Activated naive CD8-positive, alpha-beta T cell treated with anti-CD3 and anti-CD28 coated beads, Interleukin-2, amount 50 U/mL, for 24 hours (primary cell): ENCODE data around the gene FAM169A.
"Not testable (repeated sequence)": the region's sequence is repeated elsewhere in the genome, so short reads cannot be mapped to it uniquely, and the experiment has no call there.

Experiments used
- ATAC-seq: fragments of 150-1000 bp; cut with Tn5 transposase; one replicate; pipeline ENCODE4 v1.10.0; 2021
- DNase-seq: peaks from one replicate; pipeline ENCODE4 v3.0.0; 2021
- H3K27ac Mint-ChIP-seq: one replicate; pipeline ENCODE4 v1.8.0; 2021; ENCODE audit warnings: mild to moderate bottlenecking, mixed read lengths
- H3K27me3 Mint-ChIP-seq: one replicate; pipeline ENCODE4 v1.8.0; 2021; ENCODE audit warnings: mixed read lengths
- H3K36me3 Mint-ChIP-seq: one replicate; pipeline ENCODE4 v1.8.0; 2021; ENCODE audit warnings: low read depth, mixed read lengths
- H3K4me1 Mint-ChIP-seq: one replicate; pipeline ENCODE4 v1.8.0; 2021; ENCODE audit warnings: mixed read lengths
- H3K4me3 Mint-ChIP-seq: one replicate; pipeline ENCODE4 v1.8.0; 2021; ENCODE audit warnings: mild to moderate bottlenecking, moderate library complexity, mixed read lengths
- H3K9me3 Mint-ChIP-seq: one replicate; pipeline ENCODE4 v1.8.0; 2021; ENCODE audit warnings: mixed read lengths

FAM169A gene

DNA sequence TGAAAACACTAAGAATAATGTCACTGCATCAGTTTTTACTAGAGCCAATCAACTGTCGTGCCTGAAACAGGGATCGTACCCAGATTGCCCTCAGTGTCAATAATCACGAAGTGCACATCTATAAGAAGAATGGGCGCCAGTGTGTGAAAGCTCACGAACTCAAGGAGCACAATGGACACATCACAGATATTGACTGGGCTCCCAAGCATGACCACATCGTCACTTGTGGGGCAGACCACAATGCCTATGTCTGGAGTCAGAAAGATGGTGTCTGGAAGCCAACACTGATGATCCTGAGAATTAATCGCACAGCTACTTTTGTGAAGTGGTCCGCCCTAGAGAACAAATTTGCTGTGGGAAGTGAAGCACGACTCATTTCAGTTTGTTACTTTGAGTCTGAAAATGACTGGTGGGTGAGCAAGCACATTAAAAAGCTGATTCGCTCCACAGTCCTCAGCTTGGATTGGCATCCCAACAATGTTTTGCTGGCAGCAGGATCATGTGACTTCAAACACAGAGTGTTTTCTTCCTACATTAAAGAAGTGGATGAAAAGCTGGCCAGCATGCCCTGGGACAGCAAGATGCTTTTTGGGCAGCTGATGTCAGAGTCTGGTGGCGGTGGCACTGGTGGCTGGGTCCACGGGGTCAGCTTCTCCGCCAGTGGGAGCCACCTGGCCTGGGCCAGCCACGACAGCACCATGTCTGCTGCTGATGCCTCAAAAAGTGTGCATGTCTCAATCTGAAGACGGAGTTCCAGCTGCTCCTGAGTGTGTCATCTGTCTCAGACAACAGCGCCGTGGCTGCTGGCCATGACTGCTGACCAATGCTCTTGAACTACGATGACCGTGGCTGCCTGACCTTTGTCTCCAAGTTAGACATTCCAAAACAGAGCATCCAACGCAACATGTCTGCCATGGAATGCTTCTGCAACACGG, 66.9 kb downstream of the FAM169A start:
- H3K9me3 Mint-ChIP-seq, result no peaks in the 10 kb centered on the region
- H3K4me1 Mint-ChIP-seq, result no peaks in the 10 kb centered on the region
- H3K27ac Mint-ChIP-seq, result no peak overlapping the region
- peaks cover 23% of the 10 kb centered on the region for H3K36me3 Mint-ChIP-seq
- no peak for DNase-seq
- no peak for ATAC-seq
- no peaks in the 10 kb centered on the region for H3K27me3 Mint-ChIP-seq
- H3K4me3 Mint-ChIP-seq, result no peak overlapping the region

DNA sequence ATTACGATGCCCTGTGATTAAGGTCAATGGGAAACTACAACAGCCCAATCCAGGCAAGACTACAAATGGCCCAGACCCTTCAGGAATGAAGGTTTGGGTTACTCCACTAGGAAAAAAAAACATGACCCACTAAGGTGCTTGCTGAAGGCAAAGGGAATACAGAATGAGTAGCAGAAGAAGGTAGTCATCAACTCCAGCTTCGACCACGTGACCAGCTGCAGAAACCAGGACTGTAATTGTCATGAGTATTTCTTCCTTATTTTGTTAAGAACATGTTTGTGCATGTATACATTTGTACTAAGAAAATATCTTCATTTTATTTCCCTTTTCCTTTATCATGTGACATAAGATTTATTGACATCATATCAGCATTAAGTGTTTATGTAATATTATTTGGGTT, 74.5 kb downstream of the FAM169A start:
- not testable (repeated sequence) for H3K4me1 Mint-ChIP-seq, H3K27ac Mint-ChIP-seq, H3K4me3 Mint-ChIP-seq, ATAC-seq, H3K27me3 Mint-ChIP-seq, DNase-seq, H3K9me3 Mint-ChIP-seq
- H3K36me3 Mint-ChIP-seq, result peaks cover 26% of the 10 kb centered on the region

DNA sequence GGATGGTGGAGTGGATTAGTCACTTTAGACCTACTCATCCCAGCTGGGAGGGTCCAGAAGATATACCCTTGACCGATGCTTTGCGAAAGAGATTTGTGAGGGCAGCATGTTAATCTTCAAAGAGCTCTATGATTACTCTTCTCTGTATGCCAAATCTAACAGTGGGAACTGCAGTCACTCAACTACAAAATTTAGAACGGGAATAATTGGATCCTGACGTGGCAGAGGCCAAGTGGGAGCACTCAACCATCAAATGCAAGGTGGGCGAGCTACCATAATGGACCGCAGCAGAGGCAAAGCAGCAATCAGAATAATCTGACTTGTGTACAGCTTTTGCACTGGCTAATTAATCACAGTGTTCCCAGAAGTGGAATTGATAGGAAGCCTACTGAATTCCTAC, 78.8 kb downstream of the FAM169A start:
- H3K4me3 Mint-ChIP-seq, result no peak overlapping the region
- H3K9me3 Mint-ChIP-seq, result no peaks in the 10 kb centered on the region
- H3K4me1 Mint-ChIP-seq, result no peaks in the 10 kb centered on the region
- no peak overlapping the region for H3K27ac Mint-ChIP-seq
- ATAC-seq (no peak), DNase-seq (no peak)
- H3K36me3 Mint-ChIP-seq, result peaks cover 10% of the 10 kb centered on the region
- H3K27me3 Mint-ChIP-seq, result no peaks in the 10 kb centered on the region

DNA sequence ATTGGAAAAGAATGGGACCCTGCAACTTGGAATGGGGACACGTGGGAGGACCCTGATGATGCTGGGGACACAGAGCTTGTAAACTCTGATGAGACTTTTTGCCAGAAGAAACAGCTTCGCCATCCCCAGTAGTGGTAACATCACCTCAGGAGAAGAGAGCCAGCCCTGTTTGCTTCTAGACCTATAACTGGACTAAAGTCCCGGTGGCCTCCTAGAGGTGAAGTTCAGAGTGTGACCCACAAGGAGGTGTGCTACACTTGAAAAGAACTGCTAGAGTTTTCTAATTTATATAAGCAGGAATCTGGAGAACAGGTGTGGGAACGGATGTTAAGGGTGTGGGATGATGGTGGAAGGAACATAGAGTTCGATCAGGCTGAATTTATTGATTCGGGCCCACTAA, 79.3 kb downstream of the FAM169A start:
- no peak overlapping the region for H3K27ac Mint-ChIP-seq
- no peaks in the 10 kb centered on the region for H3K9me3 Mint-ChIP-seq
- H3K4me3 Mint-ChIP-seq, result no peak overlapping the region
- ATAC-seq (no peak), DNase-seq (no peak)
- H3K27me3 Mint-ChIP-seq, result no peaks in the 10 kb centered on the region
- no peaks in the 10 kb centered on the region for H3K4me1 Mint-ChIP-seq
- H3K36me3 Mint-ChIP-seq, result peaks cover 10% of the 10 kb centered on the region

DNA sequence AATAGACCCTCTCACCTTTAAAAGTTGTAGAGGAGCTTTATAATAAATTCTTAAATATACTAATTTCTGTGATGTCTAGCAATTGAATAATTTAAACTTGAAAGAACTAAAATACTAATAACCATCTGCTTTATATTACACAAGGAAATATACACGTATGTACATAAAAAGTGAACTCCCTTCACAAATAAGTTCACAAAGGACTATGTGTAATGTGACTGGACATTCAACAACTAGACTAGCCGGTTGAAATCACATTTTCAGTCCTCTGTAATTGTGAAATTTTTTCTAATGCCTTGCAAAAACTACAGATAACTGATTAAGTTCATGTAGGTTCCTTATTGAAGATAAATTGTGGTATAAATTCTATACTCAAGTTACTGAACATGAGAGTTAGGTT, 87.6 kb downstream of the FAM169A start:
- no peaks in the 10 kb centered on the region for H3K4me1 Mint-ChIP-seq
- no peak overlapping the region for H3K4me3 Mint-ChIP-seq
- no peak for DNase-seq
- ATAC-seq, result no peak
- no peak overlapping the region for H3K27ac Mint-ChIP-seq
- no peaks in the 10 kb centered on the region for H3K27me3 Mint-ChIP-seq
- peaks cover 19% of the 10 kb centered on the region for H3K36me3 Mint-ChIP-seq
- no peaks in the 10 kb centered on the region for H3K9me3 Mint-ChIP-seq

DNA sequence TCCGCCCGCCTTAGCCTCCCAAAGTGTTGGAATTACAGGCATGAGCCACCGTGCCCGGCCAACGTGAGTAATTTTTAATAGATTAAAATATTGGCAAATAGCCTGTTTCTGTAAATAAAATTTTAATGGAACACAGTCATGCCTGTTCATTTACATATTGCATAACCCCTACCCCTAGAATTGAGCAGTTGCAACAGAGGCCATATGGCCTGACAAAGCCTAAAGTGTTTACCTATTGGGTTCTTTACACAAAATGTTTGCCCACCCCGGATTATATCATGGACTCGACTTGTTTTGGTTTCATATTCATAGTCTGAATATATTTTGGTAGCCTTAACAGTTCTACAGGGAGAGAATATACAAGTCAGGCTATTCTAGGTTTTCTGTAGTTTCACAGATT, 93.8 kb downstream of the FAM169A start:
- Mint-ChIP-seq H3K9me3 (no peaks in the 10 kb centered on the region), H3K4me1 (peaks cover 17% of the 10 kb centered on the region), H3K4me3 (no peak overlapping the region), H3K36me3 (peaks cover 43% of the 10 kb centered on the region), H3K27me3 (no peaks in the 10 kb centered on the region), H3K27ac (no peak overlapping the region)
- DNase-seq (no peak), ATAC-seq (no peak)

DNA sequence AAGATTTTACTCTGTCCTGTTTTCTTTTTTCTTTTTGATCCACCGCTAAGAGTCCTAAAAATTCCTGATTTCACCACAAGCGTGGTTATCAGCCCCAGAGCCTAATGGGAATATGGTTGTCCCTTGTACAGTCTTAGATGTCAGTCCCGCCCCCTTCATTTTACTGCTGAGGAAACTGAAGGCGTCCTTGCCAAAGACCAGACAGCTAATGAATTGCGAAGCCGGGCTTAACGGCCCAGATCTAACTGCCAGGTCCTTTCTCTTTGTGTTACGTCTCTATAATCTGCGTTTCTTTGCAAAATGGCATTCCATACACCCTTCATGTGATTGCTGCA, 98.6 kb downstream of the FAM169A start:
- DNase-seq (no peak), ATAC-seq (peak; percentile 12)
- H3K9me3 Mint-ChIP-seq, result no peaks in the 10 kb centered on the region
- peaks cover 41% of the 10 kb centered on the region for H3K36me3 Mint-ChIP-seq
- peak overlapping the region; percentile 99 for H3K27ac Mint-ChIP-seq
- H3K4me1 Mint-ChIP-seq, result peaks cover 49% of the 10 kb centered on the region
- H3K4me3 Mint-ChIP-seq, result peak overlapping the region; percentile 100
- H3K27me3 Mint-ChIP-seq, result no peaks in the 10 kb centered on the region

DNA sequence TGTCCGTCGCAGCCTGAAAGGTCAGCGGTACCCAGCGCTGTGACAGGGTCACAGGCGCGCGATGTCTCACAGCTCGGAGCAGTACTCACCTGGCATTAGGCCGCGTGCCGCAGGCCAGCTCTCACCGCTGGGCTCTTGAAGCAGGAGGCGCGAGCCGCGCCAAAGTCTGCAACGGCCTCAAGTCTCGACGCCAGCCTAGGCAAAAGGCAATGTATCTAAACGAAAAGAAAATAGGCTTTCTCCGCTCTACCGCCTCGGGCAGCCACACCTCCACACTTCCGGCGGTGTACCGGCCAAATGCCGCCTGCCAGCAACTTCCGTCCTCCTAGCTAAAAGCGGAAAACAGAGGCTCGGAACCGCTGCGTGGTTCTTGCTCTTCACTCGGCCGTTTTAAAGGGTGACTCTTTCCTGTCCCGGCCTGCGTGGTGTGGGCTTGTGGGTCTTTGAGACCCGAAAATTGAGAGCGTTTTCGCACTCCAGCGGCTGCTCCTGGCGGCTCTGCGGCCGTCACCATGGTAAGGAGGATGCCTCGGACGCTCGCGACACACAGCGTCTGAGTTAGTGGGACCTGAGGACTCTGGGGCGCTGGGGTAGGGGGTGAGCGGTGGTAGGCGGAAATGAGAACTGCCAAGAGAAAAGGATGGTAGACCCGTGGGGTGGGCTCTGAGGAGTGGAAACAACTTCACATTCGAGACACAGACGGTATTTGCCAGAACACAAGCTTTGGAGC, 99.2 kb downstream of the FAM169A start, which contains the start of the genes GFM2 and NSA2:
Gene GFM2, minus strand, starts transcription at position 269 of the 730 bp plus-strand sequence. CDS start 3,375 bp downstream, outside the sequence.
Gene NSA2, plus strand, starts transcription at position 401 of the 730 bp plus-strand sequence. Its CDS starts 112 bp downstream, at position 513.
- Mint-ChIP-seq H3K36me3 (peaks cover 39% of the 10 kb centered on the region), H3K27me3 (no peaks in the 10 kb centered on the region), H3K4me1 (peaks cover 54% of the 10 kb centered on the region), H3K9me3 (no peaks in the 10 kb centered on the region), H3K27ac (peak within 1 kb of the TSS; percentile 99), H3K4me3 (peak within 1 kb of the TSS; percentile 100)
- DNase-seq, result peak; percentile 92
- peak; percentile 90 for ATAC-seq

DNA sequence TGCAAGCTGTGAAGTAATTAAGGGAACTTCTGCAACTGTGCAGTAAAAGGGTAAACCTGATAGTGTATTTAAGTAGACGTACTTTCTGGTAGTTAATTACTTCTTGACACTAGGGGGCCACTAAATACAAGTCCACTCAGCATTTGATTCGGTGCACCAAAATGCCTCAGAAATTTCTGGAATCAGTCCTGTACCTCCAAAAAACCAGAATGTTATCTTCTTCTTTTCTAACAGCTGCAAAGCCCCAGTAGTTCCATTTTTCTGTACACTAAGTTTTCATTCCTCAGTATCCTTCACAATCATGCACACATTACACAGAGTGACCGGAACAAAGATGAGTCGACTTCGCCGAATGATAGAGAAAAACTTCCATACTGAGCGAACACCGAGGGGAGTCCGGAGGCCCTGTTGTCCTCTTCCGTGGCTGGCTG, 99.8 kb downstream of the FAM169A start:
- H3K9me3 Mint-ChIP-seq, result no peaks in the 10 kb centered on the region
- ATAC-seq (peak; percentile 37), DNase-seq (no peak)
- H3K36me3 Mint-ChIP-seq, result peaks cover 41% of the 10 kb centered on the region
- H3K27ac Mint-ChIP-seq, result peak overlapping the region; percentile 99
- peak overlapping the region; percentile 100 for H3K4me3 Mint-ChIP-seq
- H3K27me3 Mint-ChIP-seq, result no peaks in the 10 kb centered on the region
- peaks cover 60% of the 10 kb centered on the region for H3K4me1 Mint-ChIP-seq

DNA sequence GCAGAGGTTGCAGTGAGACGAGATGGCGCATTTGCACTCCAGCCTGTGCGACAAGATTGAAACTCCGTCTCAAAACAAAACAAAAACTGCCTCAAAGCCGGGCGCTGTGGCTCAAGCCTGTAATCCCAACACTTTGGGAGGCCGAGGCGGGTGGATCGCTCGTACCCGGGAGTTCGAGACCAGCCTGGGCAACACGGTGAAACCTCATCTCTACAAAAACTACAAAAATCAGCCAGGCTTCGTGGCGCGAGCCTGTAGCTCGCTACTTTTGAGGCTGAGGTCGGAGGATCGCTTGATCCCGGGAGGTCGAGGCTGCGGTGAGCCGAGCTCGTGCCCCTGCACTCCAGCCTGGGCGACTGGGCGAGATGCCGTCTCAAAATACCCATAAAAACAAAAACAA, 100.3 kb downstream of the FAM169A start:
- H3K36me3 Mint-ChIP-seq, result peaks cover 37% of the 10 kb centered on the region
- DNase-seq, result no peak
- peak overlapping the region; percentile 100 for H3K4me3 Mint-ChIP-seq
- H3K27me3 Mint-ChIP-seq, result no peaks in the 10 kb centered on the region
- ATAC-seq, result no peak
- no peaks in the 10 kb centered on the region for H3K9me3 Mint-ChIP-seq
- peaks cover 64% of the 10 kb centered on the region for H3K4me1 Mint-ChIP-seq
- H3K27ac Mint-ChIP-seq, result no peak overlapping the region

DNA sequence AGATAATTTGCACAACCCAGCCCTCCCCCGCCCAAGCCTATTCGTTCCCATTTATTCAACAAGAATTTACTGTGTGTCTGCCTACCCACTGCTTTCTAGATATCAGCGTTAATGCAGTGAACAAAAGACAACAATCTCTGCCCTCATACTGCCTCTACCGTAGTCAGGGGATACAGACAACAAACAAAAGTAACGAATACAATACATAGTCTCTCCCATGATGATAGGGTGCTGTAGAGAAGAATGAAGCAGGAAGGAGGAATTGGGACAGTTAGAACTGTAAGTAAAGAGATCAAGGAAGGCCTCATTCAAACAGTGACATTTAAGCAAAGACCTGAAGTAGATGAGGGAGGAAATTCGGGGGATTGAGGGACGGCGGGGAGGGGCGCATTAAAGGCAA, 101.0 kb downstream of the FAM169A start:
- Mint-ChIP-seq H3K9me3 (no peaks in the 10 kb centered on the region), H3K27ac (peak overlapping the region; percentile 62), H3K36me3 (peaks cover 31% of the 10 kb centered on the region), H3K27me3 (no peaks in the 10 kb centered on the region), H3K4me3 (peak overlapping the region; percentile 100), H3K4me1 (peaks cover 66% of the 10 kb centered on the region)
- no peak for ATAC-seq
- DNase-seq, result no peak

DNA sequence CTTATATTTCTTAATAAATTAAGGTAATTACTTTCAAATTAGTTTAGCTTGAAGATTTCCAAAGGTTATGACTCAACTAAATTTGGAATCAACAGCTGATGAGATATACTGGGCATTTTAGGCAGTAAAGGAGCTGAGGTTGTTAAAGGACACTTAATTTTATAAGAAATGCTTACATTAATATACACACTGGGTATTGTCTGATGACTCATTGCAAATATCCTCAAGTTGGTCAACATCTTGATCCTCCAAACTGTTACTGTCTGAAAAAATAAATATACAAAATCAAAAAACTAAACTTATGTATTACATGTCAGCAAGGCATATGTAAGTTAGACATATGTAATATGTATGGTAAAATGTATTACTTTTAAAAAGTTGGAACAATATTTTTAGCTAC, 102.7 kb downstream of the FAM169A start:
- ATAC-seq (no peak), DNase-seq (no peak)

DNA sequence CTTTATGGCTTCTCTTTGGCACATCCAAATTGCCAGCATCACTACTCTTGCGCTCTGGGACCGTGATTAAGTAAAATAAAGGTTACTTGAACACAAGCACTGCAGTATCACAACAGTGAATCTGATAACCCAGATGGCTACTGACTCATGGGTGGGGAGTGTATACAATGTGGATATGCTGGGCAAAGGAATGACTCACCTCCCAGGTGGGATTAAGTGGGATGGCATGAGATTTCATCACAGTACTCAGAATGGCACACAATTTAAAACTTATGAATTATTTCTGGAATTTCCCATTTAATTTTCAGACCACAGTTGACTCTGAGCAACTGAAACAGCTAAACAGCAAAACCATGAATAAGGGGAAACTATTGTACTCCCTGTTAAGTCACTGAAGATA, 103.6 kb downstream of the FAM169A start:
- Mint-ChIP-seq H3K9me3 (no peaks in the 10 kb centered on the region), H3K4me1 (peaks cover 54% of the 10 kb centered on the region), H3K4me3 (no peak overlapping the region), H3K36me3 (peaks cover 33% of the 10 kb centered on the region), H3K27ac (peak overlapping the region; percentile 60), H3K27me3 (no peaks in the 10 kb centered on the region)
- ATAC-seq (peak; percentile 67), DNase-seq (no peak)

More for the DNA sequence above, 102.7 kb downstream of the FAM169A start:
- H3K27ac Mint-ChIP-seq, result no peak overlapping the region
- no peak overlapping the region for H3K4me3 Mint-ChIP-seq
- H3K36me3 Mint-ChIP-seq, result peaks cover 27% of the 10 kb centered on the region
- no peaks in the 10 kb centered on the region for H3K9me3 Mint-ChIP-seq
- no peaks in the 10 kb centered on the region for H3K27me3 Mint-ChIP-seq
- peaks cover 61% of the 10 kb centered on the region for H3K4me1 Mint-ChIP-seq

DNA sequence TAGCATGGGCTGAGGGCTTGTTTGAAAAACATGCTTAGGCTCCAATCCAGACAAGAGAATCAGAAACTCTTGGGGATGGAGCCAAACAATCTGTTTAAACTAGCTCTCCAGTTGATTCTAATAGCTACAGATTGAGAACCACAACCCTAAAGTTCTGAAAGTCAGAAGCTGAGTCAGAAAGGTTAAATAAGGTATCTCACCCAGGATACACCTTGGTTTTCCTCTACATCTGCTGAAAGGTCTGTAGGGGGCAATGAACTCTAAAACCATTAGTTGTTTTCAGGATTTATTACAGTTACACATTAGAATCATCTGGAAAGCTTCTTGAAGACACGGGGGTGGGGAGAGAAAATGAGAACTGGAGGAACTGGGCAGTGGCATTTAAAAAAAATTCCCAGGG, 104.9 kb downstream of the FAM169A start:
- Mint-ChIP-seq H3K27ac (no peak overlapping the region), H3K4me3 (no peak overlapping the region), H3K9me3 (no peaks in the 10 kb centered on the region), H3K36me3 (peaks cover 40% of the 10 kb centered on the region), H3K4me1 (peaks cover 48% of the 10 kb centered on the region), H3K27me3 (no peaks in the 10 kb centered on the region)
- ATAC-seq (no peak), DNase-seq (no peak)

DNA sequence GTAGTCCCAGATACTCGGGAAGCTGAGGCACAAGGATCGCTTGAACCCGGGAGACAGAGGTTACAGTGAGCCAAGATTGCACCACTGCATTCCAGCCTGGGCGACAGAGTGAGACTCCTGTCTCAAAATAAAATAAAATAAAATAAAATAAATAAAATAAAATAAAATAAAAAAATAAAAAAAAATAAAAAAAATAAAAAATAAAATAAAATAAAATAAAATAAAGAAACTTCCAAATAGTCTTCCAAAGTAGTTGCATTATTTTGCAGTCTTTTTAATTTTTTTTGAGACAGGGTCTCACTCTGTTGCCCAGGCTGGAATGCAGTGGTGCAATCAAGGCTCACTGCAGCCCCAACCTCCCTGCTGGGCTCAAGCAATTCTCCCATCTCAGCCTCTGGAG, 117.4 kb downstream of the FAM169A start:
- H3K4me1 Mint-ChIP-seq, ATAC-seq: not testable (repeated sequence)
- H3K36me3 Mint-ChIP-seq, result peaks cover 47% of the 10 kb centered on the region

More for the DNA sequence above, 117.4 kb downstream of the FAM169A start:
- H3K4me3 Mint-ChIP-seq, H3K27me3 Mint-ChIP-seq, H3K9me3 Mint-ChIP-seq, H3K27ac Mint-ChIP-seq, DNase-seq: not testable (repeated sequence)
